Activated naive CD4-positive, alpha-beta T cell treated with anti-CD3 and anti-CD28 coated beads, Interleukin-2, amount 50 U/mL, for 16 hours (primary cell): ENCODE measurements around the gene NRCAM.
"Not testable (repeated sequence)": the region's sequence is repeated elsewhere in the genome, so short reads cannot be mapped to it uniquely, and the experiment has no call there.

Source experiments
- DNase-seq: peaks from one replicate; pipeline ENCODE4 v3.0.0-alpha.2; 2020

Gene NRCAM

DNA sequence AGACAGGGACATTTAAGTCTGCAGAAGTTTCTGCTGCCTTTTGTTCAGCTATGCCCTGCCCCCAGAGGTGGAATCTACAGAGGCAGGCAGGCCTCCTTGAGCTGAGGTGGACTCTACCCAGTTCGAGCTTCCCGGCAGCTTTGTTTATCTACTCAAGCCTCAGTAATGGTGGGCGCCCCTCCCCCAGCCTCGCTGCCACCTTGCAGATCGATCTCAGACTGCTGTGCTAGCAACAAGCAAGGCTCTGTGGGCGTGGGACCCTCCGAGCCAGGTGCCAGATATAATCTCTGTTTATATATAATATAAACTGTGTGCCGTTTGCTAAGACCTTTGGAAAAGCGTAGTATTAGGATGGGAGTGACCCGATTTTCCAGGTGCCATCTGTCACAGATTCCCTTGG is 63.1 kb downstream of the NRCAM start:
- DNase-seq: not testable (repeated sequence)

DNA sequence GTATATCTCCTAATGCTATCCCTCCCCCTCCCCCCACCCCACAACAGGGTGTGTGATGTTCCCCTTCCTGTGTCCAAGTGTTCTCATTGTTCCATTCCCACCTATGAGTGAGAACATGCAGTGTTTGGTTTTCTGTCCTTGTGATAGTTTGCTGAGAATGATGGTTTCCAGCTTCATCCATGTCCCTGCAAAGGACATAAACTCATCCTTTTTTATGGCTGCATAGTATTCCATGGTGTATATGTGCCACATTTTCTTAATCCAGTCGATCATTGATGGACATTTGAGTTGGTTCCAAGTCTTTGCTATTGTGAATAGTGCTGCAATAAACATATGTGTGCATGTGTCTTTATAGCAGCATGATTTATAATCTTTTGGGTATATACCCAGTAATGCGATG is 68.5 kb downstream of the NRCAM start:
- not testable (repeated sequence) for DNase-seq

DNA sequence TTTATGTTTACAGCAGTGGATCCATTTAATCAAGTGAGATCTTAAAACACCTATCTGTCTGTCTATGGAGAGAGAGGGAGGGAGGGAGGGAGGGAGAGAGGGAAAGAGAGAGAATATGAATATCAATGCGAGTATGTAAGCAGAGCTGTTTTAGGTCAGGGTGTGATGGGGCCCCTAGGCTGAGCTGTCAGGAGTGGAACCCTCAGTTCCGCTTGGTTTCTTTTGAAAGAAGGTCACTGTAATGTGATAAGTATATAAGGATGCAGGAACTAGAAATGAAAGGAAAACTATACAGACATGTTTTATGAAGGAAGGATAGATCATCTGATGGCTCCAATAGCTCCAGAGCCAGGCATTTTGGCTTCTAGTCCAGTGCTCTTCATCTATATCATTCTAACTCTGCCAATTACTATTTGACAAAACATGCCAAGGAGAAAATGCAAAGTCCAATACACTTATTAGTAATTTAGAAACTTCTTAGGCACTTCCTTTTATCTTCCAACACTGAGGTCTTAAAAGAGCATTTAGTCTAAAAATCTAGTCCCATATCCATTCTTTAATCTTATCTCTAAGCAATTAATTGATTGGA is 70.3 kb downstream of the NRCAM start:
- DNase-seq: no peak

DNA sequence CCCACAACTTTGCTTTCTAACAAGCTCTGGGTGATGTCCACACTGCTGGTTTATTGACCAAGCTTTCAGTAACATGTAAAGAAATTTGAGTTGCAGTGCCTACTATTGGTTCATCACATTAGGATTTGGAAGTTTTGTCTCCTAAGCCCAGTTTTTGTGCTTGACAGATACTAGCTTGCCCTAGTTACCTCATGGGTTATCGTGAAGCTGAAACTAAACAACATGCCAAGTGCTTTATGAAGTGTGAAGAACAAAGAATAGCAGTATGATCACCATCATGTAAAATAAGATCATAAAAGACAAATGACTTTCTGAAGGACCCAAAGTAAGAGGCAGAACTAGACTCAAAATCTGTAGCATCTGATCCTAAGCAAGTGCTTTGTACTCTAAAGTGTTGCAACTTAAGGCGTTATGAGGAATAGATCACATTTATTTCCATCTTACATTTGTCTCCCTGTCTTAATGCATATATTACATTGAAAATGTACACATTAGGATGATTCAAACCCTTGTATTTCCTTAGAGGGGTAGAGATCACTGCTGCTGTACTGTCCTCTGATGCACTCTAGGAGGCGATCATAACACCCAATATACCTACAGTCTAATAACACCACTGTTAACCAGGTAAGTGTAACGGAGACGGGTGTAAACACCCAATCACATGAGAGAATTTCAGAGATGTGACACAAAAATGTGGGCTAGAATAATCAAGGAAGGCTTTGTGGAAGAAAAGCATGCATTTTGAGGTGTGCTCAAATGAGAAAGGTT is 71.3 kb downstream of the NRCAM start:
- no peak for DNase-seq

DNA sequence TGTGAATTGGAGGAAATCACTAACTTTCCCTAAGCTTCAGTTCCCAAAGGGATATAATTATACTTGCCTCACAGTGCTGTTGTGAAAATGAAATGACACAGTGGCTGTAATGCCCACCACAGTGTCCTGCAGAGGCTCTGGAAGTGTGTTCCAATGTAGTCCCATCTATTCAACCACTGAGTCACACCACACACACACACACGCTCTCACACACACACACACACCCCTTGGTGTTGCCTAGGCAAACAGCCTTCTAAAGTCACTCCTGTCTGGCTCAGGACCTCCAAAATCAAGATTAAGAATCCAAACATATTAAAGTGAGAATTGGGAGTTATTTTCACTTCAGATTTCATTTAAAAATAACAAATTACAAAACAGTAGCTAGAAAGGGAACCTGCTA is 73.3 kb downstream of the NRCAM start:
- no peak for DNase-seq

DNA sequence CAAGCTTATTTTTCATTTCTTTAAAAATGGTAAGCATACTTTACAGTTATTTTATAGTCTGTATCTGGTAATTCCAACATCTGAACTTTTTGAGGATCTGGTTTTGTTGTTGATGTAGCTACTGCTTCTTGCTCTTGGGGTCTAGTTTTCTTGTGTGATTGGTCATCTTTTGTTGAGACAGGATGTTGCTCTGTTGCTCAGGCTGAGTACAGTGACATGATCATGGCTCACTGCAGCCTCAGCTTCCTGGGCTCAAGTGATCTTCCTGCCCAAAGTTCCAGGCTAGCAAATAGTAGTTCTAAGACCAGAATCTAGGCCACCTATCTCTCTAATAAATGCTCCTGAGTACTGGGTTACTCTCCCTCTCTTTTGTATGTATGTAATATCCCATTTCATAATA is 75.7 kb downstream of the NRCAM start:
- DNase-seq: no peak

DNA sequence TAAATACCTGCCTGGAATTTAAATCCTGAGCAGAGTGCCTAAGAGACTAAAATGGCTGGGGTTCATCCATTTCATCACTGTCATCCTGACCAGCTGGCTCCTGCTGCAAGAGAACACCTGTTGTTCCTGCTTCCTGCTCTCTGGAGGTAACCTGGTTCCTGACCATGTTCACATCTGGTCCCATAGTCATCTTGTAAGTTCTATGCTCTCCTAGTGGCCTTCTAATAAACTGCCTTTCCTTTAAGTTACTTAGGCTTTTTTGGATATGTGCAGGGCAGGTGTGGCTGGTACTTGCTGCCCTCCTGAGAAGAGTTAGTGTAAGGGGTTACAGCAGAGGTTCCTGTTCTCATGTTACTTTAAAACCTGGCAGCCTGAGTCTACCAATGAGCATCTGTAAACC is 80.0 kb downstream of the NRCAM start:
- DNase-seq: no peak

DNA sequence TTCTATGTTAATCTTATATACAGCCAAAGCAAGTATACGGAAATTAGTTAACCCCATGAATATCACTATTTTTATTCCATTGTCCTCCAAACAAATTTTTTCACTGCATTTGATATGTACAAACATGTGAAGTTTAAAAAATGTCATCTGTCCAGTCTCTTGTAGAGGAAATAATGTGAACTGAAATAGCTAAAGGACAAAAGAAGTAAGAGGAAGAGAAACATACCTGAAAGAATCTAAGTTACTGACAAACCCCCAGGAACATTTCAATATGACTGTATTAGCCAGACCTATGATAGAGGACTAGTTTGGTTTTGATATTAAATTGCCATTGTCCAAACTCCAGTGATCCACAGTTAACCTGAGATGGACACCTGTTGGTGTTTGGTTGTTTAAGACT is 80.6 kb downstream of the NRCAM start:
- no peak for DNase-seq

DNA sequence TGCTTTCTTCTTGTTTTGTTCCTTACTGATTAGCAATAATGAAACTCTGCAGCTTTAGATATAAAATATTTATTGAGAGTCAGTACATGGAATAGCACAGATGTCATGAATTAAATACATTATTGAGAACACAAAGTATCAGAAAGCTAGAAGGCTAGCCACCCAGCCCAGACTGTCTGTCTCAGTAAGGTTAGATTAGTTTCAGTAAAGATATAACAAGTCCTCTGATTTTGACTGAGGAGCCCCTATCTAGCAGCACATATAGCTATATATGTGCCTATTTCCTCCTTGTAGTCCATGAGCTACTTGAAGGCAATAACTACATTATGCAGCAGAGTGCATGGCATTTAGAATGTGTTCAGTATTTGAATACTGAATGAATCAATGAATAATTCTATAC is 81.3 kb downstream of the NRCAM start:
- no peak for DNase-seq

DNA sequence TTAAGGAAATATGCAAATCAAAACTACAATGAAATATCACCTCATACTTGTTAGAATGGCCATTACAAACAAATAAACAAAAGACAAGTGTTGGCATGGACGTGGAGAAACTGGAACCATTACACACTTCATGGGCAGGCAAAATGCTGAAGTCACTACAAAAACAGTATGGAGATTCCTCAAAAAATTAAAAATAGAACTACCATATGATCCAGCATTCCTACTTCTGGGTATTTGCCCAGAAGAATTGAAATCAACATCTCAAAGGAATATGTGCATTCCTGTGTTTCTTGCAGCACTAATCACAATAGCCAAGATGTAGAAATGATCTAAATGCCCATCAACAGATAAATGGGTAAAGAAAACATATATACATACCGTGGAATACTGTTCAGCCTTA is 83.6 kb downstream of the NRCAM start:
- DNase-seq: no peak

DNA sequence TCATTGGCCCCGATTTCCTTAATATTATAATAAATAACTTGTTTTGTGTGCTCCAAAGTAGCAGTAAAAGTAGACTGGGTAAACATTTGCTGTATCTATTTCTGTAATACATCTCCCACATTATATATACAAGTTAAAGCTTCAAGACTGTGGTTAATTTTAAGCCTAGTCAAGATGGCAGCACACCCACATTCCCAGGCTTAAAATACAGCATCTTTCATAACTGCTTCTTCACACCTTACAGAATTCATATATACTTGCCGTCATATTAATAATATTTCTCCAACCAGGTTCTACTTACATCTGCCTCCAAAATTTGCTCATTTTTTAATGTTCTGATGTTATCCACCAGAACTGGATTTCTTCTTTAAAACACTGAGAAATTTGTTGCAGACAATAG is 85.6 kb downstream of the NRCAM start:
- DNase-seq: no peak

DNA sequence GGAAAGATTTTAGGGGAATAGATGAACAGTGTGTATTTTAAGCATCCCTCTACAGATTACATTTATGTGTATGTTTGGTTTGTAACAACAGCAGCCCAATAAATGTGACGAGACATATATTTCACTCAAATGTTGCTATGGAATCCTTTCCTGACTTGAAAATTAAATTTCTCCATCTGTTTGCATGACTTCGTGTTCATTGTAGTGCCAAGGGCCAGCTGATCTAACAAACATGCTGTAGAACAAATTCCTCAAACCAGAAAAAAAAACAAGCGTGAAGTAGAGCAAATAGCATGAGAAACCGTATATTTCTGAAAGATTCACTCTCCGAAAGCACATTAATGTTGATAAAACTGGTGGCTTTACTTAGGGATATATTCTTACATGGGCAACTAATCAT is 87.8 kb downstream of the NRCAM start:
- no peak for DNase-seq

DNA sequence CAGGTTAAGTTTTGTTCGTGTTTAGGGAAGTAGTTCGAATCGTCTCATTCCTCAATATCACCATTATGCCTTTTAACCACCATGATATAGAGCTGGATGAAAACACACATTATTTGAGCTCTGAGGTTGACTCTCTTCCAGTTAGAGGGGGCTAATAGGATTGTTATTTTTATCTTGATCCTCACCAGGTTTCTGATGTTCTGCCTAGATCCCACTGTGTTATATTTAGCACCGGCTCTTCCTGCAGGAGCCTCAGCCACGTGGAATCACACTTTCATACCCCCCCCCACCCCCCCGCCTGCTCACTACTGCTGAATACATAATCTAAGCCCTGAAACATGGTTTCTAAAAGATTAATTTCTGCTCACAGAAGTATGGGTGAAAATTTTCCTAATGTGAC is 88.3 kb downstream of the NRCAM start:
- no peak for DNase-seq

DNA sequence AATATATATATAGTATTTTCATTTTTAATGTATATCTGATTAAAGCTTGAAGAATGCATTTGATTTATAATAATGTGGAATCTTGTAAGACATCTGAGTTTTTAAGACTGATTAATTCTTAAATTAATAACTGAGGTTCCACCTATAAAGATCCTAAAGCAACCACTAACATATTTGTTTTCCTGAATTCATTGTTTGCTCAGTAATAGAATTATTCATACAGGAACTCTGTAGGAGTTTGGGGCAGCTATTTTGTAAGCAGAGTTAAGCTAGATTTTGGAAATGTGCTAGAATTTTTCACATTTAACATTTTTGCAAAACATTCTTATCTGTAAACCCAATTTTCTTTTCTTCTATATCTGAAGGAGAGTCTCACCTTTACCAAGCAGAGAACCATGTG is 88.9 kb downstream of the NRCAM start:
- no peak for DNase-seq

DNA sequence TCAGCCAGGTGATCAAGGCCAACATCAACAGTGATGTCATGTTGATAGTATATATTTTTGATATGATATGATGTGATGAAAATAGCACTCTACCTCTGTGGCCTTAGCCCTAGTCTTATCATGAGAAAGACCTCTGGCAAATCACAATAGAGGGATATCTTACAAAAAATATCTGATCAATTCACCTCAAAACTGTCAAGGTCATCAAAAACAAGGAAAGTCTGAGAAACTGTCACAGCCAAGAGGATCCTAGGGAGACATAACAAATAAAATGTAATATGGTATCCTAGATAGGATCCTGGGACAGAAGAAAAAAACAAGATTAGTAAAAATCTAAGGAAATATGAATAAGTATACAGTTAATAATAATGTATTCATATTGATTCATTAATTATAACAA is 92.6 kb downstream of the NRCAM start:
- no peak for DNase-seq

DNA sequence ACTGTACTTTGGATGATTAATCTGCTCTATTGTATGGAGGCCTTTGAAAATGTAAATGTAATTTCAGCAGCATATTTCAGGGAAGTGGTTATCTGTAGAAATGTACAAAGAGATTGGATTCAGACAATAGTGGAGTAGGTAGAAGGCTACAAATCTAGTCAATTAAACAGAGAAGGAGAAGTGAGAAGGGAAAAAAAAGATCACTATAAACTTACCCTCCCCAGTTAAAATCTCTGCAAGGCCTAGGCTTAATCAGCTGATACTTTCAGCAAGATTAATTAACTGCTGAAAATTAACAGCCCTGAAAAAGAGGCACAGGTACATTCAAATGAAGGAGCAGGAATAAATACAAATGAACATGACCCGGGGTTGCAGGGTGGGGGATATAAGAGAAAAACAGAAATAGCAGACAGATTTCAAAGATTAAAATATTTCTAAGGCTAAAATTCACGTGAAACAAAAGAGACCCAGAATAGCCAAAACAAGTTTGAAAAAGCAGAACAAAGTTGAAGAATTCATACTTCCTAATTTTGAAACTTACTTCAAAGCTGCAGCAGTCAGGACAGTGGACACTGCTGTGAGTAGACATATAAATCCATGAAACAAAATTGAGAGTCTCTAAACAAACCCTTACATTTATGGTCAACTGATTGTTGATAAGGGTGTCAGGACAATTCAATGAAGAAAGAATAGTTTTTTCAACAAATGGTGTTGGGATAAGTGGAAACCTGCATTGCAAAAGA is 96.0 kb downstream of the NRCAM start:
- DNase-seq: no peak

DNA sequence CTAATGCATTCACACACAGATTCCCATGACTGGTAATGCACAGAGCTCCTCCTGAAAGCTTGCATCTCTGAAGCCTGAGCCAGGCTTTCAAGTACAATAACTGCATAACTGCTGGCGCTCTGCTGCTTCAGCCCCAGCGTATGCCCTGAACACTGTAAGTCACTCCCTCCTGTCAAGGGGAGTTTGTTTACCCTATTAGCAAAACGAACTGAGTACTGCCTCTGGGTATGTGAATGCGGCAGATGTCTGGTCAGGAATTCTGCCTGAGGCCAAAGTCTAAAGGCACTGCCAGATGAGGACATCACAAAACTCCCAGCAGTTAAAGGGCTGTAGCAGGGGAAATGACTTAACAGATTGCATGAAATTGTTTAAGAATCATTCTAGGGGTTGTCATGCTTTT is 97.7 kb downstream of the NRCAM start:
- no peak for DNase-seq

DNA sequence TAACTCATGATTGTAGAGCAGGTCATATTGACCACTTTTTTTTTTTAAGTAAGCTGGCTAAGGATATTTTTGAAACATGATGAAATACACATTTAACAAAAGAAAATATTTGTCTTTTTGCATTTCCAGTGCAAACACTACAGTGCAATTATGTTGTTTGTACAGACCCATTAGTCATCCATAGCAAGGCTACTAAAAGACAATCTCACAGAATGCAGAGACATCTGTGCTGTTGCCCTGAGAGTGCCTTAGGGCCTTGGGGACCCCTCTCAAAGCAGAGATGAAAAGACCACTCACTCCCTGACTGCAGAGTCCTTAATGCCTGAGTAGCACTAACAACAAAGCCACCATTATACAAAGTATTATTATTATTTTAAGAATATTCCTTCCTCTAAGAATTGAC is 104.5 kb downstream of the NRCAM start:
- DNase-seq: no peak

DNA sequence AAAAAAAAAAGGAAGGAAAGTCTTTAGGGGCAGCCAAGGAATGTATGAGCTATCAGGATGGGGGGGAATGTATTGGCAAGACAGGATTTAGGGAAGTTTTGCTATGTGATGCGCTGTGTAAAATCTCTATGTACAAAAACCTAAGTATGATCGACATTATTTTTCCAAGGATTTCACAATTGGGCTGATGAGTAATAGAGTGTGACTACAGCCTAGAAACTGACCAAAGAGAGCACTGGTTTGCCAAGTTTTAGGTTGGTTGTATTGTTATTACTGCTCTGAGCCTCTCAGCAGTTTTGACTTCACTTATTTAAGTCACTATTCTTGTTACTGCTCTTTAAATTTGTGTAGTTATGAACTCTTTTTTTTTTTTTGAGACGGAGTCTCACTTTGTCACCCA is 107.3 kb downstream of the NRCAM start:
- DNase-seq: no peak

DNA sequence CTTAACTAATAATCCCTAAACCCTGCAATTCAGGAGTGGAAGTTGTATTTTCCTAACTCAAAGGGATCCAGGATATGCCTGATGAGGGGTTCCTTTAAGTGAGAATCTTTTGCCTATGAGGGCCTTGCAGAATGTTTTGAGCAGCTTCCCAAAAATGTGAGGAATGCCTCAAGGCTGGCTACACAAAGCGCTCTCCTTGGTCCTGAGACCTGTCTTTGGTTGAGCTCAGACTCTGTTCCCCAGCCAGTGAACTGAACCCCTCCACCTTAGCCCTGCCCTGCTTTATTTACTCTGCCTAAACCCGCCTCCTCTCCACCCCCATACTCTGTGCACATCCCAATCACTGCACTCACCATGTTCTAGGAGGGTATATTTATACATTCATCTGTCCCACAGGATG is 108.6 kb downstream of the NRCAM start:
- DNase-seq: no peak

DNA sequence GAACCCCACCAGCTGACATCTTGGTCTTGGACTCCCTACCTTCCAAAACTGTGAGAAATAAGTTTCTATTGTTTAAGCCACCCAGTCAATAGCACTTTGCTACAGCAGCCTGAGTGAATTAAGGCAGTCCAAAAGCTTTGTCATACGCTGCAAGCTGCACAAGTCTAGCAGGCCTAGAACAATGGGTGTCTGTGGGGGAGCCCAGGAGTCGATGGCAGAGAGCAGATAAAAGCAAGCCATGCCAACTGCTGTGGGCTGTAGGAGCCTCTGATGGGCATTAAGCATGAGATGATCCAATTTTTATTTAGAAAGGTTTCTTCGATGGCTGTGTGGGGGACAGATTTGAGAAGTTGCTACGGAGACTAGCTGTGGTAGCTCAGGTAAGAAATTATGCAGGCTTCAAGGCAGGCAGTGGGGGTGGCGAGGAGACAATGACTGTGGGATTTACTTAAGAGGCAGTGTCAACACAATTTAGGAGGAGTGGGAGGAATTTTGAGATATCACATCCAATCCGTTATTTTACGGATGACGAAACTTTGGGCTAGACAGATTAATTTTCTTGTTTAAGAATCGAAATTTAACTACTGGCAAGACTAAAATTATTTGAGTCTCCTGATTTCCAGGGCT is 110.4 kb downstream of the NRCAM start:
- DNase-seq: no peak

DNA sequence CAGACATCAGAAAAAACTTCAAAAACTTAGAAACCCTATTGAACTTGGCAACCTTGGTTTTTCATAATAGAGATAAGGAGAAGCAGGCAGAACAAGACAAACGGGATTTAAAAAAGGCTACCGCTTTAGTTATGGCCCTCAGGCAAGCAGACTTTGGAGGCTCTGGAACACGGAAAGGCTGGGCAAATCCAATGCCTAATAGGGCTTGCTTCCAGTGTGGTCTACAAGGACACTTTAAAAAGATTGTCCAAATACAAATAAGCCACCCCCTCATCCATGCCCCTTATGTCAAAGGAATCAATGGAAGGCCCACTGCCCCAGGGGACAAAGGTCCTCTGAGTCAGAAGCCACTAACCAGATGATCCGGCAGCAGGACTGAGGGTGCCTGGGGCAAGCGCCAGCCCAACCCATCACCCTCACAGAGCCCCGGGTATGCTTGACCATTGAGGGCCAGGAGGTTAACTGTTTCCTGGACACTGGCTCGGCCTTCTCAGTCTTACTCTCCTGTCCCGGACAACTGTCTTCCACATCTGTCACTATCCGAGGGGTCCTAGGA is 115.3 kb downstream of the NRCAM start:
- DNase-seq: no peak

DNA sequence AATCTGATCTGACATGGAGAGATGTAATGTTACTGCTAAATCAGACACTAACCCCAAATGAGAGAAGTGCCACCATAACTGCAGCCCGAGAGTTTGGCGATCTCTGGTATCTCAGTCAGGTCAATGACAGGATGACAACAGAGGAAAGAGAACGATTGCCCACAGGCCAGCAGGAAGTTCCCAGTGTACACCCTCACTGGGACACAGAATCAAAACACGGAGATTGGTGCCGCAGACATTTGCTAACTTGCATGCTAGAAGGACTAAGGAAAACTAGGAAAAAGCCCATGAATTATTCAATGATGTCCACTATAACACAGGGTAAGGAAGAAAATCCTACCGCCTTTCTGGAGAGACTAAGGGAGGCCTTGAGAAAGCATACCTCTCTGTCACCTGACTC is 115.8 kb downstream of the NRCAM start:
- DNase-seq: not testable (repeated sequence)
